Panc1 (cell line): Measurements from ENCODE around the gene ASAP2. TPM values are rescaled to one million over a fixed set of nuclear protein-coding genes. Genes with fewer than 3 reads are reported as not detected.

ENCODE experiments used
- ATAC-seq: fragments of 200-7000 bp; cut with Tn5 transposase; 2 replicates; pipeline ENCODE4 v1.9.1; 2020; ENCODE audit warnings: mild to moderate bottlenecking, moderate library complexity
- BruUV-seq: library from RNA; stranded (reverse); fragments of 400-500 nt; replicated peaks from 2 replicates; lab custom pipeline; 2021; lab: Mats Ljungman, UMichigan
- CTCF ChIA-PET: fragments of 300-600 bp; sonication (Branson Sonifier 250); formaldehyde crosslinking; loops from one replicate; lab custom pipeline; 2022; ENCODE audit warnings: antibody characterized with exemption; lab: Charles Lee
- POLR2A ChIA-PET: fragments of 300-600 bp; sonication (Branson Sonifier 250); formaldehyde crosslinking; loops from one replicate; lab custom pipeline; 2022; ENCODE audit warnings: antibody characterized with exemption; lab: Charles Lee
- DNase-seq: peaks from one replicate; pipeline ENCODE4 v3.0.0-alpha.2; 2010; ENCODE audit warnings: low read depth, low spot score
- H3K27ac ChIP-seq: 2 replicates; pipeline ENCODE4 v1.5.1; 2011; ENCODE audit warnings: mild to moderate bottlenecking, low read length, inconsistent platforms
- H3K27me3 ChIP-seq: fragments of 200-500 bp; sonication (Bioruptor generic); 2 replicates; pipeline ENCODE4 v1.6.0; 2014; ENCODE audit warnings: low read length, inconsistent platforms; ENCODE audit not compliant: control insufficient read depth, insufficient read depth
- H3K36me3 ChIP-seq: fragments of 200-500 bp; sonication (Bioruptor generic); 2 replicates; pipeline ENCODE4 v1.5.1; 2014; ENCODE audit warnings: inconsistent platforms, mild to moderate bottlenecking, low read length, moderate library complexity; ENCODE audit not compliant: control insufficient read depth, insufficient read depth
- H3K4me1 ChIP-seq: 2 replicates; pipeline ENCODE4 v1.5.1; 2011; ENCODE audit warnings: inconsistent platforms, mild to moderate bottlenecking, low read length, moderate library complexity; ENCODE audit not compliant: control insufficient read depth, insufficient read depth
- H3K4me3 ChIP-seq, 2 experiments: 2 replicates each; pipeline ENCODE4 v1.5.1; 2011 to 2012; ENCODE audit warnings: low read depth in 2 of 2, low read length in 2 of 2, mild to moderate bottlenecking in 2 of 2, inconsistent platforms in 1 of 2, moderate library complexity in 1 of 2
- H3K9me3 ChIP-seq: fragments of 200-500 bp; sonication (Bioruptor generic); 2 replicates; pipeline ENCODE4 v1.5.1; 2014; ENCODE audit warnings: low read depth, mild to moderate bottlenecking, inconsistent platforms, low read length, moderate library complexity; ENCODE audit not compliant: control insufficient read depth, insufficient read depth
- CTCF ChIP-seq: fragments of 450-650 bp; IDR thresholded peaks from 2 replicates; pipeline ENCODE4 v1.5.1; 2017; ENCODE audit warnings: mild to moderate bottlenecking
- POLR2AphosphoS5 ChIP-seq: IDR thresholded peaks from 2 replicates; pipeline ENCODE4 v1.6.1; 2012; ENCODE audit warnings: mild to moderate bottlenecking, low read depth, low read length, moderate library complexity
- REST ChIP-seq, 2 experiments: IDR thresholded peaks; 2 replicates each; pipeline ENCODE4 v1.6.1; 2011 to 2012; ENCODE audit warnings: low read depth in 2 of 2, control low read depth in 1 of 2, low read length in 1 of 2, mild to moderate bottlenecking in 1 of 2, moderate library complexity in 1 of 2; ENCODE audit not compliant: insufficient read depth in 1 of 2
- SIN3A ChIP-seq: IDR thresholded peaks from 2 replicates; pipeline ENCODE4 v1.6.1; 2012; ENCODE audit warnings: low read depth, mild to moderate bottlenecking, low read length, moderate library complexity, borderline replicate concordance; ENCODE audit not compliant: insufficient read depth
- TCF7L2 ChIP-seq: IDR thresholded peaks from 2 replicates; pipeline ENCODE4 v1.6.1; 2011; ENCODE audit warnings: mild to moderate bottlenecking, low read depth, low read length, inconsistent platforms
- in situ Hi-C: cut with HindIII; loops from 2 replicates; pipeline ENCODE4 v1.10.0; 2016; ENCODE audit warnings: low sequenced_read_pairs, low pct_unique_long_range_greater_than_20kb
- intact Hi-C: fragments of 100-400 bp; cut with micrococcal nuclease; formaldehyde crosslinking; loops from one replicate; pipeline ENCODE4 v1.10.0; 2022; ENCODE audit not compliant: unreplicated experiment
- total RNA-seq: library from RNA; stranded (reverse); gene quantifications from one replicate; pipeline ENCODE4 v1.2.1, GENCODE V29; 2021; ENCODE audit not compliant: unreplicated experiment

The ASAP2 gene
- total RNA-seq, 1 experiment from 2014 or later = 107 TPM

- no peak for DNase-seq
- Histone ChIP-seq H3K27ac (peak overlapping the region; percentile 98), H3K27me3 (no peaks in the 10 kb centered on the region), H3K4me3 (no peak overlapping the region), H3K36me3 (peaks cover 10% of the 10 kb centered on the region; the same call in 1 of the 2 replicates), H3K9me3 (no peaks in the 10 kb centered on the region), H3K4me1 (peaks cover 95% of the 10 kb centered on the region)
- POLR2A ChIA-PET = interaction anchor here (0.6 kb wide), 2 partner anchors 103 to 761 kb away, joined by 3 to 24 read pairs; no protein-coding TSS in a partner anchor
- ATAC-seq = no peak
- TF ChIP-seq SIN3A (no peak), TCF7L2 (no peak), CTCF (no peak), POLR2AphosphoS5 (no peak), REST (IDR thresholded peaks at IDR 0.05; ENCODE audit: insufficient read depth in 1 of 2, low read depth in 2 of 2, low read length in 1 of 2) (no peak)
- intact Hi-C loops = loop anchor here (10.0 kb wide), 1 partner anchor 141 kb away; no protein-coding TSS in a partner anchor
- CTCF ChIA-PET = no interaction called here
- no TSS peak for BruUV-seq
- in situ Hi-C loops = no loop called here
These were observed 78.8 kb downstream of the ASAP2 start for GRCh38 chr2:9285385-9285920.

GRCh38 chr2:9285921-9286320 lies 79.3 kb downstream of the ASAP2 start:
- DNase-seq = no peak
- no TSS peak for BruUV-seq
- Histone ChIP-seq H3K4me1 (peaks cover 94% of the 10 kb centered on the region), H3K27me3 (no peaks in the 10 kb centered on the region), H3K9me3 (no peaks in the 10 kb centered on the region), H3K27ac (peak overlapping the region; percentile 98), H3K4me3 (no peak overlapping the region), H3K36me3 (peaks cover 10% of the 10 kb centered on the region; the same call in 1 of the 2 replicates)
- no peak for ATAC-seq
- in situ Hi-C loops = no loop called here
- intact Hi-C loops = loop anchor here (10.0 kb wide), 1 partner anchor 141 kb away; no protein-coding TSS in a partner anchor
- no peak for TF ChIP-seq POLR2AphosphoS5
- TF ChIP-seq SIN3A = no peak
- no peak for TF ChIP-seq CTCF
- TF ChIP-seq REST (IDR thresholded peaks at IDR 0.05; ENCODE audit: insufficient read depth in 1 of 2, low read depth in 2 of 2, low read length in 1 of 2) = no peak
- TF ChIP-seq TCF7L2 = no peak
- ChIA-PET CTCF (no interaction called here), POLR2A (interaction anchor here (0.6 kb wide), 2 partner anchors 104 to 760 kb away, joined by 3 to 24 read pairs; no protein-coding TSS in a partner anchor)
